Mesendoderm (in vitro differentiated cells): Measurements from ENCODE around the gene SCGN.
A peak's percentile ranks its signal among the peaks of the same experiment; 100 is the strongest.

Experiments
- DNase-seq: peaks from one replicate; pipeline ENCODE4 v3.0.0; 2013
- H2AK5ac ChIP-seq: 2 replicates; pipeline ENCODE4 v1.6.1; 2013; ENCODE audit warnings: low read length, inconsistent platforms
- H2BK120ac ChIP-seq: 2 replicates; pipeline ENCODE4 v1.6.1; 2013; ENCODE audit warnings: low read depth, mild to moderate bottlenecking, low read length, moderate library complexity, mixed read lengths
- H2BK15ac ChIP-seq: replicated peaks from 2 replicates; pipeline ENCODE4 v1.6.1; 2013; ENCODE audit warnings: low read depth, mild to moderate bottlenecking, moderate library complexity
- H2BK5ac ChIP-seq: 2 replicates; pipeline ENCODE4 v1.6.1; 2013; ENCODE audit warnings: low read length, inconsistent platforms
- H3K18ac ChIP-seq: 2 replicates; pipeline ENCODE4 v1.6.1; 2013; ENCODE audit warnings: mild to moderate bottlenecking, low read length, mixed read lengths
- H3K23ac ChIP-seq: one replicate; pipeline ENCODE4 v1.6.1; 2013; ENCODE audit warnings: low read length
- H3K27ac ChIP-seq: 2 replicates; pipeline ENCODE4 v1.5.1; 2013; ENCODE audit warnings: low read depth, mild to moderate bottlenecking, inconsistent platforms, low read length, moderate library complexity
- H3K27me3 ChIP-seq: 2 replicates; pipeline ENCODE4 v1.6.1; 2013; ENCODE audit warnings: low read length, control low read depth, mild to moderate bottlenecking, inconsistent platforms; ENCODE audit not compliant: insufficient read depth, poor library complexity
- H3K36me3 ChIP-seq: 2 replicates; pipeline ENCODE4 v1.6.1; 2013; ENCODE audit warnings: low read length, inconsistent platforms; ENCODE audit not compliant: control insufficient read depth, insufficient read depth
- H3K4ac ChIP-seq: one replicate; pipeline ENCODE4 v1.6.1; 2013; ENCODE audit warnings: low read depth, mild to moderate bottlenecking, low read length, moderate library complexity
- H3K4me1 ChIP-seq: 2 replicates; pipeline ENCODE4 v1.6.1; 2013; ENCODE audit warnings: low read depth, low read length, inconsistent platforms; ENCODE audit not compliant: control insufficient read depth
- H3K4me2 ChIP-seq: 2 replicates; pipeline ENCODE4 v1.6.1; 2013; ENCODE audit warnings: low read length
- H3K4me3 ChIP-seq: 2 replicates; pipeline ENCODE4 v1.5.1; 2013; ENCODE audit warnings: mild to moderate bottlenecking, low read length
- H3K56ac ChIP-seq: one replicate; pipeline ENCODE4 v1.6.1; 2013; ENCODE audit warnings: low read length
- H3K79me1 ChIP-seq: 2 replicates; pipeline ENCODE4 v1.6.1; 2013; ENCODE audit warnings: low read length, inconsistent platforms
- H3K79me2 ChIP-seq: 2 replicates; pipeline ENCODE4 v1.6.1; 2013; ENCODE audit warnings: mild to moderate bottlenecking, low read length; ENCODE audit not compliant: control insufficient read depth, insufficient read depth
- H3K9ac ChIP-seq: 2 replicates; pipeline ENCODE4 v1.6.1; 2013; ENCODE audit warnings: low read length, inconsistent platforms
- H4K5ac ChIP-seq: one replicate; pipeline ENCODE4 v1.6.1; 2013; ENCODE audit warnings: low read length
- H4K8ac ChIP-seq: one replicate; pipeline ENCODE4 v1.6.1; 2013; ENCODE audit warnings: low read depth, mild to moderate bottlenecking, control low read depth, low read length, moderate library complexity
- WGBS: extraction: QIAGEN DNeasy Blood & Tissue Kit; methylation state at CpG from one replicate; pipeline ENCODE4 v1.1.7; 2013; ENCODE audit warnings: low lambda C conversion rate, missing lambda C conversion rate; ENCODE audit not compliant: insufficient coverage; ENCODE audit errors: extremely low coverage; 5-methylcytosine and 5-hydroxymethylcytosine counted together

SCGN gene

GRCh38 chr6:25655723-25656122, 3.7 kb downstream of the SCGN start:
- Histone ChIP-seq H3K4me2 (no peak overlapping the region), H3K18ac (no peak overlapping the region), H3K23ac (no peak overlapping the region), H2BK5ac (no peak overlapping the region), H4K8ac (no peak overlapping the region), H3K4ac (no peak overlapping the region), H3K79me2 (no peaks in the 10 kb centered on the region), H3K27me3 (no peaks in the 10 kb centered on the region), H2BK120ac (no peak overlapping the region), H2BK15ac (no peak overlapping the region), H3K27ac (no peak overlapping the region), H3K79me1 (no peaks in the 10 kb centered on the region), H3K9ac (no peak overlapping the region), H3K4me3 (no peak overlapping the region), H3K4me1 (no peaks in the 10 kb centered on the region), H2AK5ac (no peak overlapping the region), H3K56ac (no peak overlapping the region), H4K5ac (no peak overlapping the region), H3K36me3 (no peaks in the 10 kb centered on the region)
- DNase-seq, result no peak
- WGBS, result no CpG with 5 or more reads among the region's 1 CpG

DNA sequence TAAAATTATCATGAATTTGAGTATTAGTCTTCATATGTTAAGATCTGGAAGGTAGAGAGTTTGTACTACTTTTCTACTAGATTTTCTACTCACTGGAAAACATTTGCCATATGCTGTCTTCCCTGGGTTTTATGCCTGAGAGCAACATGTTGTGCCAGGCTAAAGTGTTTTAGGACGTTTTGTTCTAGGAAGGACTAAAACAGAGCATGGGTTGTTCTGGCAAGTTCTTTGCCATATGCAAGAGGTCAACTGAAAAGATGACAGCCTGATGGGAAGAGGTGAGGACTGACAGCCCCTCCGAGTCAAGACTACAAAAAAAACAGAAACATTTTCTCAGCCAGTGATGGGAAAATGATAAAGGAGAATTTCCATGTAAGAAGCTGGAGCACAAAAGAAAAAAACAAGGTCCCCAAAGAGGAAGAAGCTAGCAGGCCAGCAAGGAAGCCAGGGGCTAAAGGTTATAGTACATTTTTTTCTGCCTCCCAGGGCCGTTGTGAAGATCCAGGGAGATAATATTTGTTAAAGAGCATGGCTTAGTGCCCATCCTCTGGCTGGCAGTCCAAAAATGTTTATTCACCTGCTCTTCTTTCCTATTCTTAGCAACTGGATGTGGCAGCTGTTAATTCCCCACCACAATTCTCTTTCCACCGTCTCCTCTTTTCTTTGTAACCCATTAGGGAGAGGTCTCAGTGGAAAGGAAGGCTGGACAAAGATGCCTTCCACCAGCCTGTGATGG, 7.8 kb downstream of the SCGN start:
- Histone ChIP-seq H2BK5ac (no peak overlapping the region), H3K23ac (no peak overlapping the region), H3K18ac (no peak overlapping the region), H3K36me3 (no peaks in the 10 kb centered on the region), H3K4me3 (no peak overlapping the region), H3K4me2 (no peak overlapping the region), H3K4ac (no peak overlapping the region), H4K8ac (peak overlapping the region; percentile 5), H2BK120ac (no peak overlapping the region), H3K4me1 (no peaks in the 10 kb centered on the region), H3K9ac (no peak overlapping the region), H2BK15ac (no peak overlapping the region), H3K79me2 (no peaks in the 10 kb centered on the region), H4K5ac (no peak overlapping the region), H2AK5ac (no peak overlapping the region), H3K27ac (no peak overlapping the region), H3K27me3 (no peaks in the 10 kb centered on the region), H3K56ac (no peak overlapping the region), H3K79me1 (no peaks in the 10 kb centered on the region)
- no CpG with 5 or more reads among the region's 4 CpGs for WGBS
- DNase-seq, result no peak

DNA sequence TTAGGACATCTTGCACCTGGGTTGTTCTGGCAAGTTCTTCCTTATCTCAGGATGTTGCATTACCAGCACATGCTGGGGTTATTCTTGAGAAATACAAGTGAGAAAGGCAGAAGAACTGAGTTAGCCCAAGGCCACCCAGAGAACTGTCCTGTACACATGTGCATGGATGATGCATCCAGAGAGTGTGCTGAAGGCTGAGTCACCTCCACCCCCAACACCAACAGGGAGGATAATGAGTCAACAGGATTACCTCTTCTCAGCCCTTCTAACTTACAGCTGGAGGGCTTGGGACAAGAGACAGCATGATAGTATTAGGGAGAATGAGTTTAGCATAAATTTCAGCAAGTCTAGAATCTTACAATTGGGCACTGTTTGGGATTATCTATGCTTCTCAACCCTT, 8.5 kb downstream of the SCGN start:
- Histone ChIP-seq H4K8ac (no peak overlapping the region), H4K5ac (no peak overlapping the region), H3K27ac (no peak overlapping the region), H3K4me3 (no peak overlapping the region), H3K56ac (no peak overlapping the region), H3K9ac (no peak overlapping the region), H2BK120ac (no peak overlapping the region), H2BK5ac (no peak overlapping the region), H2BK15ac (no peak overlapping the region), H3K18ac (no peak overlapping the region), H2AK5ac (no peak overlapping the region), H3K23ac (no peak overlapping the region), H3K27me3 (no peaks in the 10 kb centered on the region), H3K79me2 (no peaks in the 10 kb centered on the region), H3K36me3 (no peaks in the 10 kb centered on the region), H3K4me2 (no peak overlapping the region), H3K79me1 (no peaks in the 10 kb centered on the region), H3K4ac (no peak overlapping the region), H3K4me1 (no peaks in the 10 kb centered on the region)
- peak; percentile 4 for DNase-seq

DNA sequence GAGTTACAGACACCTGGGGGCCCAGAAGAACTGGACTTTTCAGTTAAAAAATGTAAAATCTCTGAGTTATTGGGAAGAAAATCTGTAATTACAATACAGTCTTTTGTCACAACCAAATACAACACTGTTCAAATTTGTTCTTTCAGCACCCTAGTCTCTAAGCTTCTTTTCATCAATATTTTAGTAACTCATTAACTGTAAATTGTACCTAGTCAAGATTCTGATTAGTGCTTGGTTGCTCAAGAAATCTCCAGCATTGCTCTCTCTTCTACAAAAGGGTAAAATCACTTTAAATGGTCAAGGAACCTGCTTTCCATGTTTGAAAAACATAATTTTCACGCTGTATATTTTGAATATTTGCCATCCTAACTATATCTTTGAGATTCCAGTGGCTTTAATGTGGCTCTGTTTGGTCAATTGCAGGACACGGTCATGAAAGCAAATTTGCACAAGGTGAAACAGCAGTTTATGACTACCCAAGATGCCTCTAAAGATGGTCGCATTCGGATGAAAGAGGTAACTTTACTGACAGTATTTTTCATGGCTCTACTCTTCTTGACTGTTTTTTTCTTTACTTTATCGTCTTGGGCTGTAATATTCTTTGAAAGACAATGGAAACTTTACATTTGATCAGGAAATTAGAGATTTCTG, 9.2 kb downstream of the SCGN start:
- Histone ChIP-seq H3K4me2 (no peak overlapping the region), H3K27ac (no peak overlapping the region), H3K56ac (no peak overlapping the region), H3K79me2 (no peaks in the 10 kb centered on the region), H3K79me1 (no peaks in the 10 kb centered on the region), H4K5ac (no peak overlapping the region), H3K4me3 (no peak overlapping the region), H2BK15ac (no peak overlapping the region), H3K27me3 (no peaks in the 10 kb centered on the region), H3K9ac (no peak overlapping the region), H3K18ac (no peak overlapping the region), H3K36me3 (no peaks in the 10 kb centered on the region), H2AK5ac (no peak overlapping the region), H2BK5ac (no peak overlapping the region), H3K23ac (no peak overlapping the region), H2BK120ac (no peak overlapping the region), H3K4ac (no peak overlapping the region), H4K8ac (no peak overlapping the region), H3K4me1 (no peaks in the 10 kb centered on the region)
- no CpG with 5 or more reads among the region's 5 CpGs for WGBS
- no peak for DNase-seq

DNA sequence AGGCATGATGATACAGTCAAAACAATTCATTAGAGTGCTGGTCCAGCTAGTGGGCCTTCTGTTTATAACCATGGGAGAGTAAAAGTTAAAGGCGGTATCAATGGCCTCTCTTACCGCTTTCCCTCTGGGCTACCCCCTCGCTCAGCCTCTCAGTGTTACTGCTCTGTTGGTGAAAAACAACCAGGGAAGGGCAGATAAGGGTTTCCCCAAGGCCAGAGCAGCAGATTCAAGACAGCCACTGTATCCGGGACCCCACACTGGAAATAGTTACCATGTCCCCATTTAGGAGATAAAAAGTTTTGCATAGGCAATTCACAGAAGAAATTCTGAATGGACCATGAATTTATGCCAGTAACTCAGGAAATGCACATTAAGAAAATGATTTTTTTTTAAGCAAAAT, 13.4 kb downstream of the SCGN start:
- H3K27ac ChIP-seq, result no peak overlapping the region
- no peaks in the 10 kb centered on the region for H3K27me3 ChIP-seq
- no peaks in the 10 kb centered on the region for H3K79me2 ChIP-seq
- no peak overlapping the region for H2BK120ac ChIP-seq
- H3K18ac ChIP-seq, result no peak overlapping the region
- no peak overlapping the region for H3K4ac ChIP-seq
- no peaks in the 10 kb centered on the region for H3K79me1 ChIP-seq
- no peak overlapping the region for H2BK5ac ChIP-seq
- H3K4me1 ChIP-seq, result no peaks in the 10 kb centered on the region
- no peak for DNase-seq
- no peak overlapping the region for H3K9ac ChIP-seq
- H2BK15ac ChIP-seq, result no peak overlapping the region
- no CpG with 5 or more reads among the region's 4 CpGs for WGBS
- H4K5ac ChIP-seq, result no peak overlapping the region
- H3K56ac ChIP-seq, result no peak overlapping the region
- no peak overlapping the region for H2AK5ac ChIP-seq
- H4K8ac ChIP-seq, result no peak overlapping the region
- H3K36me3 ChIP-seq, result no peaks in the 10 kb centered on the region
- no peak overlapping the region for H3K4me2 ChIP-seq
- H3K23ac ChIP-seq, result no peak overlapping the region
- H3K4me3 ChIP-seq, result no peak overlapping the region

DNA sequence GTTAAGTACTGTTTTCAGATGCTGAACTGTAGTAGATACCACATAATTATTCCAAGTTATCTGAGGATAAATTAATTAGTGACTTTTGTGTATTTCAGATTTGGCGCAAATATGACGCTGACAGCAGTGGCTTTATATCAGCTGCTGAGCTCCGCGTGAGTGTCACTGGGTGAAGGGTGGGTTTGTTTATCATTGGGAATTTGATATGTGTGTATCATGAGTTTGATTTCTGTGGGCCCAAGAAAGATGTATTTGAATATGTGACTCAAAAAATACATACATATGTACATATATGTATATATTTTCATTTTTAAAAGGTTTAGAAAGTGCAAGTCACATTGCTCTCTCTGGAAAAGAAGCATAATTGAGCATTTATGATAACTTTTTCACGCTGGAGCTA, 17.4 kb downstream of the SCGN start:
- H3K79me2 ChIP-seq, result no peaks in the 10 kb centered on the region
- no peak overlapping the region for H4K5ac ChIP-seq
- H3K4ac ChIP-seq, result no peak overlapping the region
- no peak overlapping the region for H2BK5ac ChIP-seq
- no peak overlapping the region for H2AK5ac ChIP-seq
- no peak overlapping the region for H3K27ac ChIP-seq
- no peak overlapping the region for H3K56ac ChIP-seq
- H3K23ac ChIP-seq, result no peak overlapping the region
- no peak overlapping the region for H3K4me3 ChIP-seq
- H3K4me2 ChIP-seq, result no peak overlapping the region
- no peak for DNase-seq
- no peaks in the 10 kb centered on the region for H3K79me1 ChIP-seq
- H3K9ac ChIP-seq, result no peak overlapping the region
- no peak overlapping the region for H3K18ac ChIP-seq
- H3K36me3 ChIP-seq, result no peaks in the 10 kb centered on the region
- H3K27me3 ChIP-seq, result no peaks in the 10 kb centered on the region
- no peak overlapping the region for H4K8ac ChIP-seq
- H2BK15ac ChIP-seq, result no peak overlapping the region
- H3K4me1 ChIP-seq, result no peaks in the 10 kb centered on the region
- no CpG with 5 or more reads among the region's 5 CpGs for WGBS
- no peak overlapping the region for H2BK120ac ChIP-seq
